ENCODE results near the gene UCMA.

UCMA gene

DNA sequence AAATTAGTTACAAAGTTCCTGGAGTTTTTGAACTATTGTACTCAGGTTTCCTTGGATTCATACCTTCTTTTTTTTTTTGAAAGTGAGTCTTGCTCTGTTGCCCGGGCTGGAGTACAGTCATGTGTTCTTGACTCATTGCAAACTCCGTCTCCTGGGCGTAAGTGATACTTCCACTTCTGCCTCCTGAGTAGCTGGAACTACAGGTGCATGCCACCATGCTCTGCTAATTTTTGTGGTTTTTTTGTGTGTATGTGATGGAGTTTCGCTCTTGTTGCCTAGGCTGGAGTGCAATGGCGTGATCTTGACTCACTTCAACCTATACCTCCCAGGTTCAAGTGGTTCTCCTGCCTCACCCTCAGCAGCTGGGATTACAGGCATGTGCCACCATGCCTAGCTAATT is 50.5 kb downstream of the UCMA start:
- TF ChIP-seq CEBPB (IDR thresholded peaks at IDR 0.05) (no peak), TCF12 (IDR thresholded peaks at IDR 0.05; ENCODE audit: low read depth) (no peak), YY1 (IDR thresholded peaks at IDR 0.05; ENCODE audit: low read depth) (no peak), RAD21 (IDR thresholded peaks at IDR 0.05; ENCODE audit: low read depth) (no peak), EGR1 (IDR thresholded peaks at IDR 0.05) (no peak), EP300 (IDR thresholded peaks at IDR 0.05; ENCODE audit: borderline replicate concordance) (no peak), TEAD4 (IDR thresholded peaks at IDR 0.05) (no peak), FOXM1 (IDR thresholded peaks at IDR 0.05; ENCODE audit: borderline replicate concordance, low read depth) (no peak), ZBTB7A (IDR thresholded peaks at IDR 0.05; ENCODE audit: low read depth) (no peak), CREB1 (IDR thresholded peaks at IDR 0.05; ENCODE audit: low read depth) (no peak), NFIC (IDR thresholded peaks at IDR 0.05) (no peak)
- TF ChIP-seq, protein P1, sequence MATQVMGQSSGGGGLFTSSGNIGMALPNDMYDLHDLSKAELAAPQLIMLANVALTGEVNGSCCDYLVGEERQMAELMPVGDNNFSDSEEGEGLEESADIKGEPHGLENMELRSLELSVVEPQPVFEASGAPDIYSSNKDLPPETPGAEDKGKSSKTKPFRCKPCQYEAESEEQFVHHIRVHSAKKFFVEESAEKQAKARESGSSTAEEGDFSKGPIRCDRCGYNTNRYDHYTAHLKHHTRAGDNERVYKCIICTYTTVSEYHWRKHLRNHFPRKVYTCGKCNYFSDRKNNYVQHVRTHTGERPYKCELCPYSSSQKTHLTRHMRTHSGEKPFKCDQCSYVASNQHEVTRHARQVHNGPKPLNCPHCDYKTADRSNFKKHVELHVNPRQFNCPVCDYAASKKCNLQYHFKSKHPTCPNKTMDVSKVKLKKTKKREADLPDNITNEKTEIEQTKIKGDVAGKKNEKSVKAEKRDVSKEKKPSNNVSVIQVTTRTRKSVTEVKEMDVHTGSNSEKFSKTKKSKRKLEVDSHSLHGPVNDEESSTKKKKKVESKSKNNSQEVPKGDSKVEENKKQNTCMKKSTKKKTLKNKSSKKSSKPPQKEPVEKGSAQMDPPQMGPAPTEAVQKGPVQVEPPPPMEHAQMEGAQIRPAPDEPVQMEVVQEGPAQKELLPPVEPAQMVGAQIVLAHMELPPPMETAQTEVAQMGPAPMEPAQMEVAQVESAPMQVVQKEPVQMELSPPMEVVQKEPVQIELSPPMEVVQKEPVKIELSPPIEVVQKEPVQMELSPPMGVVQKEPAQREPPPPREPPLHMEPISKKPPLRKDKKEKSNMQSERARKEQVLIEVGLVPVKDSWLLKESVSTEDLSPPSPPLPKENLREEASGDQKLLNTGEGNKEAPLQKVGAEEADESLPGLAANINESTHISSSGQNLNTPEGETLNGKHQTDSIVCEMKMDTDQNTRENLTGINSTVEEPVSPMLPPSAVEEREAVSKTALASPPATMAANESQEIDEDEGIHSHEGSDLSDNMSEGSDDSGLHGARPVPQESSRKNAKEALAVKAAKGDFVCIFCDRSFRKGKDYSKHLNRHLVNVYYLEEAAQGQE (IDR thresholded peaks at IDR 0.05; ENCODE audit: low read depth) = no peak
- TF ChIP-seq, protein P2, sequence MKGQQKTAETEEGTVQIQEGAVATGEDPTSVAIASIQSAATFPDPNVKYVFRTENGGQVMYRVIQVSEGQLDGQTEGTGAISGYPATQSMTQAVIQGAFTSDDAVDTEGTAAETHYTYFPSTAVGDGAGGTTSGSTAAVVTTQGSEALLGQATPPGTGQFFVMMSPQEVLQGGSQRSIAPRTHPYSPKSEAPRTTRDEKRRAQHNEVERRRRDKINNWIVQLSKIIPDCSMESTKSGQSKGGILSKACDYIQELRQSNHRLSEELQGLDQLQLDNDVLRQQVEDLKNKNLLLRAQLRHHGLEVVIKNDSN (IDR thresholded peaks at IDR 0.05) = no peak
- TF ChIP-seq, protein P3, sequence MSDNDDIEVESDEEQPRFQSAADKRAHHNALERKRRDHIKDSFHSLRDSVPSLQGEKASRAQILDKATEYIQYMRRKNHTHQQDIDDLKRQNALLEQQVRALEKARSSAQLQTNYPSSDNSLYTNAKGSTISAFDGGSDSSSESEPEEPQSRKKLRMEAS (IDR thresholded peaks at IDR 0.05) = no peak

DNA sequence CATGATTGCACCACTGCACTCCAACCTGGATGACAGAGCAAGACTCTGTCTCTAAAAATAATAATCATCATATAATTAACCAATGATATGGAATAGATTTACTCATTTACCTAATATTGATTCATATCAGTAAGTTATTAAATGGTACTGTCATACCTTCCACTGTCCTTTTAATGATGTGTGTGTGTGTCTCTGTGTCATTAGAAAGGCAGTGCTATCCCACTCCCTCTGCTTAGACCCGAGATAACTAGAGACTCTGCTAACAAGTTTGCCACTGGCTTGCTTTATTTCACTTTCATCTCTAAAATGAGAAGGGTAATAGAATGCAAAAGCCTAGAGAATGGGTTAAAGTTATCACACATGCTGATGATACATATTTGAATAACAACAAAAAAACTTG is 51.8 kb downstream of the UCMA start:
- TF ChIP-seq NFIC (IDR thresholded peaks at IDR 0.05) (no peak), TCF12 (IDR thresholded peaks at IDR 0.05; ENCODE audit: low read depth) (no peak), TAF1 (IDR thresholded peaks at IDR 0.05; ENCODE audit: low read depth) (no peak), EGR1 (IDR thresholded peaks at IDR 0.05) (no peak), ZBTB7A (IDR thresholded peaks at IDR 0.05; ENCODE audit: low read depth) (no peak)
- TF ChIP-seq, protein P2 (IDR thresholded peaks at IDR 0.05) = no peak
- TF ChIP-seq, protein P3 (IDR thresholded peaks at IDR 0.05) = no peak

DNA sequence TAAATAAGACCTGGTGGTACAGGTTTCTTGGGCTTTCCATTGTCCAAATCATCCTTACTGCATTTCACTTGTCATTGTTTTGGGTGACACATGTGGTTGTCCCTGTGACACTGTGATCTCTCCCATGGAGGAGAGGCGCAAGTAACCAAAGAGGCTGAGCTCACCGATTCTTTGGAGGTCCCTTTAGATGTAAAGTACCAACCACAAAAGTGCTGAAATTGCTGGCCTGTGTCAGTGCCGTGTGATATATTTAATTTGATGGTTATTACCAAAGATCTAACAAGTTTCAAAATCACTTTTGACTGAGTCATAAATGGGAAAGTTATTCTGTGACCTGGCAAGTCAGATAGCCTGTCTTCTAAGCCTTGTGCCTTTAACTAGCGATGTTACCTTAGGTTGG is 53.4 kb downstream of the UCMA start:
- no peak for TF ChIP-seq EP300 (IDR thresholded peaks at IDR 0.05; ENCODE audit: borderline replicate concordance)
- TF ChIP-seq CEBPB (IDR thresholded peaks at IDR 0.05) = no peak
- TF ChIP-seq, protein P1 (IDR thresholded peaks at IDR 0.05; ENCODE audit: low read depth) = no peak
- TF ChIP-seq FOXM1 (IDR thresholded peaks at IDR 0.05; ENCODE audit: borderline replicate concordance, low read depth) = no peak
- TF ChIP-seq TCF12 (IDR thresholded peaks at IDR 0.05; ENCODE audit: low read depth) = no peak
- TF ChIP-seq, protein P3 (IDR thresholded peaks at IDR 0.05) = no peak
- TF ChIP-seq, protein P2 (IDR thresholded peaks at IDR 0.05) = no peak

DNA sequence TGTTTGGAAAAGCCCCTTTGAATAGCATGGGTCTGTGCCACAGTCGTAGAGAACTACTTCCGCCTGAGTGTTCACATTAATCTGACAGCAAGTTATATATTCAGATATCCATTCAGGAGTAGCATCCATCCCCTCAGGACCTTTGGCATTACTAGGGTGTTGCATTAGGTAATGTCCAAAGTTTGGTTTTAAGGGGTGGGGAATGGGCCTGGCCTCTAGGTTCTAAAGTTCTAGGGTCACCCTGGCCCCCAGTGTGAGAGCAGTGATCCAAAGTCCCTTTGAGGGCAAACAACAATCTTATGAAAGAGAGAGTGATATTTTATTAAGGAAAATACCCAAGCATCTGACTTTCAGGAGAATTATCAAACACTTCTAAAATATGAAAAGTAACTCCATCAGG is 60.6 kb downstream of the UCMA start:
- TF ChIP-seq ZBTB7A (IDR thresholded peaks at IDR 0.05; ENCODE audit: low read depth) (no peak), TCF12 (IDR thresholded peaks at IDR 0.05; ENCODE audit: low read depth) (no peak), RAD21 (IDR thresholded peaks at IDR 0.05; ENCODE audit: low read depth) (no peak), CEBPB (IDR thresholded peaks at IDR 0.05) (no peak), EP300 (IDR thresholded peaks at IDR 0.05; ENCODE audit: borderline replicate concordance) (no peak), YY1 (IDR thresholded peaks at IDR 0.05; ENCODE audit: low read depth) (no peak), TAF1 (IDR thresholded peaks at IDR 0.05; ENCODE audit: low read depth) (no peak), TEAD4 (IDR thresholded peaks at IDR 0.05) (no peak), NFIC (IDR thresholded peaks at IDR 0.05) (no peak), CREB1 (IDR thresholded peaks at IDR 0.05; ENCODE audit: low read depth) (no peak), EGR1 (IDR thresholded peaks at IDR 0.05) (no peak), FOXM1 (IDR thresholded peaks at IDR 0.05; ENCODE audit: borderline replicate concordance, low read depth) (no peak)
- TF ChIP-seq, protein P1 (IDR thresholded peaks at IDR 0.05; ENCODE audit: low read depth) = no peak
- TF ChIP-seq, protein P2 (IDR thresholded peaks at IDR 0.05) = no peak
- TF ChIP-seq, protein P3 (IDR thresholded peaks at IDR 0.05) = no peak
